Osteocyte (in vitro differentiated cells): ENCODE data around the gene ASTN2. TPM values are rescaled to one million over a fixed set of nuclear protein-coding genes. Genes with fewer than 3 reads are reported as not detected.

Source experiments
- DNase-seq: peaks from one replicate; pipeline ENCODE4 v3.0.0; 2021; ENCODE audit warnings: mixed read lengths; ENCODE audit not compliant: unreplicated experiment; ENCODE audit errors: extremely low spot score
- H3K27ac Mint-ChIP-seq: one replicate; pipeline ENCODE4 v1.8.0; 2021; ENCODE audit warnings: mild to moderate bottlenecking, mixed read lengths; ENCODE audit not compliant: unreplicated experiment
- H3K27me3 Mint-ChIP-seq: one replicate; pipeline ENCODE4 v1.8.0; 2021; ENCODE audit warnings: mixed read lengths; ENCODE audit not compliant: unreplicated experiment
- H3K36me3 Mint-ChIP-seq: one replicate; pipeline ENCODE4 v1.8.0; 2021; ENCODE audit warnings: mixed read lengths; ENCODE audit not compliant: unreplicated experiment
- H3K4me1 Mint-ChIP-seq: one replicate; pipeline ENCODE4 v1.8.0; 2021; ENCODE audit warnings: mixed read lengths; ENCODE audit not compliant: unreplicated experiment
- H3K4me3 Mint-ChIP-seq: one replicate; pipeline ENCODE4 v1.8.0; 2021; ENCODE audit warnings: mild to moderate bottlenecking, moderate library complexity, mixed read lengths; ENCODE audit not compliant: unreplicated experiment
- H3K9me3 Mint-ChIP-seq: one replicate; pipeline ENCODE4 v1.8.0; 2021; ENCODE audit warnings: mixed read lengths; ENCODE audit not compliant: unreplicated experiment
- total RNA-seq: library from RNA; stranded (reverse); gene quantifications from 2 replicates; pipeline ENCODE4 v1.2.1, GENCODE V29; 2021
- TF ChIP-seq, protein P1 (sequence below): fragments of 200-600 bp; sonication (generic); IDR thresholded peaks from 2 replicates; pipeline ENCODE4 v1.5.0; 2021; ENCODE audit warnings: antibody characterized with exemption, mild to moderate bottlenecking, moderate library complexity

The ASTN2 gene
- total RNA-seq, 1 donor from 2014 or later, result 2.3 TPM

DNA sequence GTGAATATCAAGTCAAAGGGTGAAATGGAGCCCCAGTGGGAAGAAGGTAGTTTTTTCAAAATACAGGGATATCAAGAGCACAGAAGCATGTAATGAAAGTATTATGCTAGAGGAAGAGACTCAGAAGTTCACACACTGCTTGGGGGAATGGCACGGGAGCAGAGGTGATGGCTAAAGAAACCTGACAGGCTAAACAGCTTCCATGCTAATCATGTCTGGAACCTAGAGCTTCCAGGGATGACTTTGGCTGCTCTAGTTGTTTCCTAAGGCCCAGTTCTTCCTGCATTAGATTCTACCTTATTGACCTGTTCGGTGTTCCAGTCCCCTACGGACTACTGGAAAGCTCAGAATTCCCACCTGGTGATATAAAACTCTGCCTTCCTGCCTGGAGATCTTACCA is 693.4 kb downstream of the ASTN2 start:
- TF ChIP-seq, protein P1, sequence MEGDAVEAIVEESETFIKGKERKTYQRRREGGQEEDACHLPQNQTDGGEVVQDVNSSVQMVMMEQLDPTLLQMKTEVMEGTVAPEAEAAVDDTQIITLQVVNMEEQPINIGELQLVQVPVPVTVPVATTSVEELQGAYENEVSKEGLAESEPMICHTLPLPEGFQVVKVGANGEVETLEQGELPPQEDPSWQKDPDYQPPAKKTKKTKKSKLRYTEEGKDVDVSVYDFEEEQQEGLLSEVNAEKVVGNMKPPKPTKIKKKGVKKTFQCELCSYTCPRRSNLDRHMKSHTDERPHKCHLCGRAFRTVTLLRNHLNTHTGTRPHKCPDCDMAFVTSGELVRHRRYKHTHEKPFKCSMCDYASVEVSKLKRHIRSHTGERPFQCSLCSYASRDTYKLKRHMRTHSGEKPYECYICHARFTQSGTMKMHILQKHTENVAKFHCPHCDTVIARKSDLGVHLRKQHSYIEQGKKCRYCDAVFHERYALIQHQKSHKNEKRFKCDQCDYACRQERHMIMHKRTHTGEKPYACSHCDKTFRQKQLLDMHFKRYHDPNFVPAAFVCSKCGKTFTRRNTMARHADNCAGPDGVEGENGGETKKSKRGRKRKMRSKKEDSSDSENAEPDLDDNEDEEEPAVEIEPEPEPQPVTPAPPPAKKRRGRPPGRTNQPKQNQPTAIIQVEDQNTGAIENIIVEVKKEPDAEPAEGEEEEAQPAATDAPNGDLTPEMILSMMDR, result no peak
- DNase-seq, result no peak
- H3K4me1 Mint-ChIP-seq, result peaks cover 13% of the 10 kb centered on the region
- H3K9me3 Mint-ChIP-seq, result peaks cover 5% of the 10 kb centered on the region
- H3K27ac Mint-ChIP-seq, result no peak overlapping the region
- H3K4me3 Mint-ChIP-seq, result no peak overlapping the region
- peaks cover 9% of the 10 kb centered on the region for H3K27me3 Mint-ChIP-seq
- H3K36me3 Mint-ChIP-seq, result no peaks in the 10 kb centered on the region

DNA sequence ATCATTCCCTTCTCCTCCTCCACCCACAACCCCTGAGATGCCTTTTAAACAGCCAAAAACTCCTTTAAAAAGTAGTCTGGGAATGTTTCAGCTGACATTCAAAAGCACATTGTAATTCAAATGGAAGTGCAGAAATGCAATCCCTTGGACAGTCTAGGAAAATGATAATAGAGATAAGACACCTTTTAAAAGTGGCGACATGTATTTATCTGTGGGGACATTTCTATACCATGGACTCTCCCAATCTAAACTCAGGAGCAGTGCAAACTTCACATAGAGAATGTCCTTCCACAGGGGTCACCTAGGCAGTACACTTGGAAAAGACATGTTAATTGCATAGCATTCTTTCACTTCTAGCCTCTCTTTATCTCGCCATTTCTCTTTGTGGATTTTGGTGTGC is 694.7 kb downstream of the ASTN2 start:
- no peak for DNase-seq
- peaks cover 13% of the 10 kb centered on the region for H3K4me1 Mint-ChIP-seq
- peaks cover 5% of the 10 kb centered on the region for H3K9me3 Mint-ChIP-seq
- H3K27me3 Mint-ChIP-seq, result peaks cover 9% of the 10 kb centered on the region
- TF ChIP-seq, protein P1, result no peak
- no peaks in the 10 kb centered on the region for H3K36me3 Mint-ChIP-seq
- no peak overlapping the region for H3K4me3 Mint-ChIP-seq
- H3K27ac Mint-ChIP-seq, result no peak overlapping the region

DNA sequence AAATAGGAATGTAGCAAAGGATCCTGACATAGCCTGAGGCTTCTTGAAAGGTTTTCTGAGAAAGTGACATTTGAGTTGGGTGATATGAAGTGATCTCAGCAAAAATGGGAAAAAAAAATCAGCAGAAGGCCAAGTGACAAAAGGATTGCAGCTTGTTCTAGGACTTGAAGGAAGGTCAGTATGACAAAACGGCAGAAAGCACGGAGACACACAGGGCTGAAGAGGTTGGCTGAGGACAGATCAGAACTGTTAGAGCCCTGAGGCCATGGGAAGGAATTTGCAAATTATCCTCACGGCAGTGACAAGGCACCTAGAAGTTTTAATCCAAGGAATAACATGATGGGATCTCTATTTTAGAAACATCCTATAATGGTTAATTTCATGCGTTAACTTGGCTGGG is 696.7 kb downstream of the ASTN2 start:
- no peak for DNase-seq
- TF ChIP-seq, protein P1, result no peak
- Mint-ChIP-seq H3K36me3 (no peaks in the 10 kb centered on the region), H3K4me1 (peaks cover 13% of the 10 kb centered on the region), H3K4me3 (no peak overlapping the region), H3K27ac (no peak overlapping the region), H3K27me3 (no peaks in the 10 kb centered on the region), H3K9me3 (peaks cover 5% of the 10 kb centered on the region)

DNA sequence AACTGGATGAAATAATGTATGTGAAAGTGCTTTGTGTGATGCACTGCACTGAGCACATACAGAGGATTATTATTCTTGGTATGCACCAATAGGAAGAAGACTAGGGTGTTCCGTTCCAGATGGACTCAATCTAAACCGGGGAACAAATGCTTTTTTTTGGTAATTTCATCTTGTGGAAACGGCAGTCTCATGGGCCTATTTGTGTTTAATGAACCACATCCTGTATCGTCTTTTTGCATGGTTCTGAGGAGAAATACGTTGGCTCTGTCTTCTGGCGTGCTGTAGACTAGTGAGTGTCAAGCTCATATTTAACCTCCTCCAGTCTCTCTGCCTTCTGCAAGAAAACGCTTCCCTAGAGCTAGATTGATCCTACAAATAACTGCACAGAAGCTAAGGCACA is 697.7 kb downstream of the ASTN2 start:
- TF ChIP-seq, protein P1, result no peak
- H3K27me3 Mint-ChIP-seq, result no peaks in the 10 kb centered on the region

DNA sequence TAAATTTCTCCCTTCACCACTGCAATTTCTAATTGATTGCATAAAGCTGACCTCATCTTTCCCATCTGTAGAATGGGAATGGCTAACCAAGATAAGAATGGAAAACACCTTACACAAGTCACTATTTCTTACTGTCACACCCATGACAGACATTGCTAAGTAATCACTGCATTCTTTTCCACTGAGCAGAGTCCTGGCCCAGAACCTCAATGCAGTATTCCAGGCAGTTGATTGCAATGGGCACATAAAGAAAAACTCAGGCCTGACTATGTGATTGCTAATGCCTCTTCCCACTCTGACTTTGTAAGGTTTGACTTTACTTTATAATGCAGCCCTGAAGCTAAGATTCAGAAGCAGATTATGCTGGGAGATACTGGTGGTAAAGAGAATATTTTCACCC is 698.4 kb downstream of the ASTN2 start:
- Mint-ChIP-seq H3K4me1 (peaks cover 13% of the 10 kb centered on the region), H3K4me3 (no peak overlapping the region), H3K27ac (no peak overlapping the region), H3K27me3 (no peaks in the 10 kb centered on the region), H3K9me3 (peaks cover 5% of the 10 kb centered on the region), H3K36me3 (no peaks in the 10 kb centered on the region)
- DNase-seq, result no peak
- TF ChIP-seq, protein P1, result no peak

More for the DNA sequence above, 697.7 kb downstream of the ASTN2 start:
- no peaks in the 10 kb centered on the region for H3K36me3 Mint-ChIP-seq
- no peak overlapping the region for H3K4me3 Mint-ChIP-seq
- peaks cover 5% of the 10 kb centered on the region for H3K9me3 Mint-ChIP-seq
- peaks cover 13% of the 10 kb centered on the region for H3K4me1 Mint-ChIP-seq
- no peak overlapping the region for H3K27ac Mint-ChIP-seq
- no peak for DNase-seq
